ENCODE results near the gene CCDC12.

The CCDC12 gene

DNA sequence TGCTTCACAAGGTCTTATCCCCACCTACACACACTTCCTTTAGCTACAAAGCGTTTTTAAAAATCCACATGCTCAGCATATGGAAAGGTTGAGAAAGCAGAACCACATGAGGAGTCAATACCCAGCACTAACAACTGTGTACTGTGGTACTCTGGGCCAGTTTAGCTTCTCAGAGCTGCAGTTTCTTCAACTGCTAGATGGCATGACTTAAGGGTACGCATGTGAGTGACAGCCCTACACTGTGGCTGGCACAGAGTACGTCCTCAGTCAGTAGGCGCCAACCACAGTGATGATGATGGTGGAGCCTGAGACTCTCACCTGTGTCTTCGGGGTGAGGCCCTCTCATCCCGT, 17.4 kb downstream of the CCDC12 start:
- ATAC-seq: no peak
- TF ChIP-seq ZFP30 (CRISPR knock-in tag; IDR thresholded peaks at IDR 0.05): no peak
- TF ChIP-seq, protein P1, sequence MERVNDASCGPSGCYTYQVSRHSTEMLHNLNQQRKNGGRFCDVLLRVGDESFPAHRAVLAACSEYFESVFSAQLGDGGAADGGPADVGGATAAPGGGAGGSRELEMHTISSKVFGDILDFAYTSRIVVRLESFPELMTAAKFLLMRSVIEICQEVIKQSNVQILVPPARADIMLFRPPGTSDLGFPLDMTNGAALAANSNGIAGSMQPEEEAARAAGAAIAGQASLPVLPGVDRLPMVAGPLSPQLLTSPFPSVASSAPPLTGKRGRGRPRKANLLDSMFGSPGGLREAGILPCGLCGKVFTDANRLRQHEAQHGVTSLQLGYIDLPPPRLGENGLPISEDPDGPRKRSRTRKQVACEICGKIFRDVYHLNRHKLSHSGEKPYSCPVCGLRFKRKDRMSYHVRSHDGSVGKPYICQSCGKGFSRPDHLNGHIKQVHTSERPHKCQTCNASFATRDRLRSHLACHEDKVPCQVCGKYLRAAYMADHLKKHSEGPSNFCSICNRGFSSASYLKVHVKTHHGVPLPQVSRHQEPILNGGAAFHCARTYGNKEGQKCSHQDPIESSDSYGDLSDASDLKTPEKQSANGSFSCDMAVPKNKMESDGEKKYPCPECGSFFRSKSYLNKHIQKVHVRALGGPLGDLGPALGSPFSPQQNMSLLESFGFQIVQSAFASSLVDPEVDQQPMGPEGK (CRISPR knock-in tag; IDR thresholded peaks at IDR 0.05; ENCODE audit: borderline replicate concordance): no peak
- no peak for TF ChIP-seq SNAI2 (CRISPR knock-in tag; IDR thresholded peaks at IDR 0.05)
- no peak for TF ChIP-seq PPARA (CRISPR knock-in tag; IDR thresholded peaks at IDR 0.05; ENCODE audit: borderline replicate concordance)
- no peak for TF ChIP-seq ESRRG (CRISPR knock-in tag; IDR thresholded peaks at IDR 0.05)
- TF ChIP-seq OSR1 (CRISPR knock-in tag; IDR thresholded peaks at IDR 0.05): no peak
- TF ChIP-seq ZNF565 (CRISPR knock-in tag; conservative IDR thresholded peaks at IDR 0.05; ENCODE audit: low read depth): no peak
- no peak for TF ChIP-seq ARNTL (CRISPR knock-in tag; IDR thresholded peaks at IDR 0.05; ENCODE audit: borderline replicate concordance, low read depth)
- no peak for TF ChIP-seq ZC3H10 (CRISPR knock-in tag; IDR thresholded peaks at IDR 0.05)
- TF ChIP-seq ZNF70 (CRISPR knock-in tag; IDR thresholded peaks at IDR 0.05): no peak
- no peak for TF ChIP-seq BACH2 (CRISPR knock-in tag; IDR thresholded peaks at IDR 0.05; ENCODE audit: borderline replicate concordance)
- TF ChIP-seq, protein P2, sequence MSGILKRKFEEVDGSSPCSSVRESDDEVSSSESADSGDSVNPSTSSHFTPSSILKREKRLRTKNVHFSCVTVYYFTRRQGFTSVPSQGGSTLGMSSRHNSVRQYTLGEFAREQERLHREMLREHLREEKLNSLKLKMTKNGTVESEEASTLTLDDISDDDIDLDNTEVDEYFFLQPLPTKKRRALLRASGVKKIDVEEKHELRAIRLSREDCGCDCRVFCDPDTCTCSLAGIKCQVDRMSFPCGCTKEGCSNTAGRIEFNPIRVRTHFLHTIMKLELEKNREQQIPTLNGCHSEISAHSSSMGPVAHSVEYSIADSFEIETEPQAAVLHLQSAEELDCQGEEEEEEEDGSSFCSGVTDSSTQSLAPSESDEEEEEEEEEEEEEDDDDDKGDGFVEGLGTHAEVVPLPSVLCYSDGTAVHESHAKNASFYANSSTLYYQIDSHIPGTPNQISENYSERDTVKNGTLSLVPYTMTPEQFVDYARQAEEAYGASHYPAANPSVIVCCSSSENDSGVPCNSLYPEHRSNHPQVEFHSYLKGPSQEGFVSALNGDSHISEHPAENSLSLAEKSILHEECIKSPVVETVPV (CRISPR knock-in tag; IDR thresholded peaks at IDR 0.05): no peak
- TF ChIP-seq, protein P3, sequence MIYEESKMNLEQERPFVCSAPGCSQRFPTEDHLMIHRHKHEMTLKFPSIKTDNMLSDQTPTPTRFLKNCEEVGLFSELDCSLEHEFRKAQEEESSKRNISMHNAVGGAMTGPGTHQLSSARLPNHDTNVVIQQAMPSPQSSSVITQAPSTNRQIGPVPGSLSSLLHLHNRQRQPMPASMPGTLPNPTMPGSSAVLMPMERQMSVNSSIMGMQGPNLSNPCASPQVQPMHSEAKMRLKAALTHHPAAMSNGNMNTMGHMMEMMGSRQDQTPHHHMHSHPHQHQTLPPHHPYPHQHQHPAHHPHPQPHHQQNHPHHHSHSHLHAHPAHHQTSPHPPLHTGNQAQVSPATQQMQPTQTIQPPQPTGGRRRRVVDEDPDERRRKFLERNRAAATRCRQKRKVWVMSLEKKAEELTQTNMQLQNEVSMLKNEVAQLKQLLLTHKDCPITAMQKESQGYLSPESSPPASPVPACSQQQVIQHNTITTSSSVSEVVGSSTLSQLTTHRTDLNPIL (CRISPR knock-in tag; IDR thresholded peaks at IDR 0.05; ENCODE audit: low read depth): no peak
- no peak for TF ChIP-seq RARB (CRISPR knock-in tag; IDR thresholded peaks at IDR 0.05)
- no peak for TF ChIP-seq ZFP3 (CRISPR knock-in tag; IDR thresholded peaks at IDR 0.05)
- TF ChIP-seq, protein P4, sequence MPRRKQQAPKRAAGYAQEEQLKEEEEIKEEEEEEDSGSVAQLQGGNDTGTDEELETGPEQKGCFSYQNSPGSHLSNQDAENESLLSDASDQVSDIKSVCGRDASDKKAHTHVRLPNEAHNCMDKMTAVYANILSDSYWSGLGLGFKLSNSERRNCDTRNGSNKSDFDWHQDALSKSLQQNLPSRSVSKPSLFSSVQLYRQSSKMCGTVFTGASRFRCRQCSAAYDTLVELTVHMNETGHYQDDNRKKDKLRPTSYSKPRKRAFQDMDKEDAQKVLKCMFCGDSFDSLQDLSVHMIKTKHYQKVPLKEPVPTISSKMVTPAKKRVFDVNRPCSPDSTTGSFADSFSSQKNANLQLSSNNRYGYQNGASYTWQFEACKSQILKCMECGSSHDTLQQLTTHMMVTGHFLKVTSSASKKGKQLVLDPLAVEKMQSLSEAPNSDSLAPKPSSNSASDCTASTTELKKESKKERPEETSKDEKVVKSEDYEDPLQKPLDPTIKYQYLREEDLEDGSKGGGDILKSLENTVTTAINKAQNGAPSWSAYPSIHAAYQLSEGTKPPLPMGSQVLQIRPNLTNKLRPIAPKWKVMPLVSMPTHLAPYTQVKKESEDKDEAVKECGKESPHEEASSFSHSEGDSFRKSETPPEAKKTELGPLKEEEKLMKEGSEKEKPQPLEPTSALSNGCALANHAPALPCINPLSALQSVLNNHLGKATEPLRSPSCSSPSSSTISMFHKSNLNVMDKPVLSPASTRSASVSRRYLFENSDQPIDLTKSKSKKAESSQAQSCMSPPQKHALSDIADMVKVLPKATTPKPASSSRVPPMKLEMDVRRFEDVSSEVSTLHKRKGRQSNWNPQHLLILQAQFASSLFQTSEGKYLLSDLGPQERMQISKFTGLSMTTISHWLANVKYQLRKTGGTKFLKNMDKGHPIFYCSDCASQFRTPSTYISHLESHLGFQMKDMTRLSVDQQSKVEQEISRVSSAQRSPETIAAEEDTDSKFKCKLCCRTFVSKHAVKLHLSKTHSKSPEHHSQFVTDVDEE (CRISPR knock-in tag; IDR thresholded peaks at IDR 0.05): no peak
- no peak for TF ChIP-seq TCF4 (CRISPR knock-in tag; IDR thresholded peaks at IDR 0.05; ENCODE audit: borderline replicate concordance)
- no peak for TF ChIP-seq TOX (CRISPR knock-in tag; IDR thresholded peaks at IDR 0.05; ENCODE audit: borderline replicate concordance)

DNA sequence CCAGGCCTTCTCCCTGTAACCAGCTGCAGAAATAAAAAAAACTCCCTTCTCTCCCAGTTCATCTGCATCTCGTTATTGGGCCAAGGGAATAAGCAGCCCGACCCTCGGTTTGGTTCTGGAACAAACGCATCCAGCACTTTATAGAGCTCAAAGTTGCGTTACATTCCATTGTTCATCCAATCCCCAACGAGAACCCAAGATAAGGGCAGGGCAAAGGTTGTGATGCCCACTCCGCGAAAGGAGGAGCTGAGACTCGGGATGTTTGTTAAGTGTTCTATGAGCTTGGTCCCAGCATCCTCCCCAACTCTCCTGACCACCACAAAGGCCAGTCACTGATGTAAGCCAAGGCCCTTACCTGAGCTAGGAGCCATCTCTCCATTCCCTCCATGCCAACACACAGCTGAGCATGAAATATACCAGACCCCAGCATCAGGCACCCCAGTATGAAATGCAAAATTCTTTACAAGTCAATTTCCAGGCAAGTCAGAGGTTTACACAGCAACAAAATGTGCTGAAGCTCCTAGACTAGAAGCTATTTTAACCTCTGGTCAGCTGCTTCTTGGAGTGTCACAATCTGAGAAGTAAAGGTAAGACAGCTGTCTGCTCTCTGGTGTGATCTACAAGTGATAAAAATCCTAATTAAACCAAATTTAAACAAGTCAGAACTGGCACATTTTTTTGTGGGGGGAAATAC, 17.9 kb downstream of the CCDC12 start:
- ATAC-seq: no peak
- TF ChIP-seq BACH2 (CRISPR knock-in tag; IDR thresholded peaks at IDR 0.05; ENCODE audit: borderline replicate concordance) (no peak), GLIS3 (CRISPR knock-in tag; IDR thresholded peaks at IDR 0.05) (no peak), SNAI2 (CRISPR knock-in tag; IDR thresholded peaks at IDR 0.05) (no peak), RARB (CRISPR knock-in tag; IDR thresholded peaks at IDR 0.05) (no peak), ARNTL (CRISPR knock-in tag; IDR thresholded peaks at IDR 0.05; ENCODE audit: borderline replicate concordance, low read depth) (no peak), ISL1 (CRISPR knock-in tag; IDR thresholded peaks at IDR 0.05) (no peak), ZFP3 (CRISPR knock-in tag; IDR thresholded peaks at IDR 0.05) (no peak), OSR1 (CRISPR knock-in tag; IDR thresholded peaks at IDR 0.05) (no peak), ZNF8 (CRISPR knock-in tag; IDR thresholded peaks at IDR 0.05) (no peak), ZFP30 (CRISPR knock-in tag; IDR thresholded peaks at IDR 0.05) (no peak), TOX (CRISPR knock-in tag; IDR thresholded peaks at IDR 0.05; ENCODE audit: borderline replicate concordance) (no peak), ZNF565 (CRISPR knock-in tag; conservative IDR thresholded peaks at IDR 0.05; ENCODE audit: low read depth) (no peak), ZC3H10 (CRISPR knock-in tag; IDR thresholded peaks at IDR 0.05) (no peak), PPARA (CRISPR knock-in tag; IDR thresholded peaks at IDR 0.05; ENCODE audit: borderline replicate concordance) (no peak)
- TF ChIP-seq, protein P1 (CRISPR knock-in tag; IDR thresholded peaks at IDR 0.05; ENCODE audit: borderline replicate concordance): no peak
- TF ChIP-seq, protein P2 (CRISPR knock-in tag; IDR thresholded peaks at IDR 0.05): no peak
- TF ChIP-seq, protein P5, sequence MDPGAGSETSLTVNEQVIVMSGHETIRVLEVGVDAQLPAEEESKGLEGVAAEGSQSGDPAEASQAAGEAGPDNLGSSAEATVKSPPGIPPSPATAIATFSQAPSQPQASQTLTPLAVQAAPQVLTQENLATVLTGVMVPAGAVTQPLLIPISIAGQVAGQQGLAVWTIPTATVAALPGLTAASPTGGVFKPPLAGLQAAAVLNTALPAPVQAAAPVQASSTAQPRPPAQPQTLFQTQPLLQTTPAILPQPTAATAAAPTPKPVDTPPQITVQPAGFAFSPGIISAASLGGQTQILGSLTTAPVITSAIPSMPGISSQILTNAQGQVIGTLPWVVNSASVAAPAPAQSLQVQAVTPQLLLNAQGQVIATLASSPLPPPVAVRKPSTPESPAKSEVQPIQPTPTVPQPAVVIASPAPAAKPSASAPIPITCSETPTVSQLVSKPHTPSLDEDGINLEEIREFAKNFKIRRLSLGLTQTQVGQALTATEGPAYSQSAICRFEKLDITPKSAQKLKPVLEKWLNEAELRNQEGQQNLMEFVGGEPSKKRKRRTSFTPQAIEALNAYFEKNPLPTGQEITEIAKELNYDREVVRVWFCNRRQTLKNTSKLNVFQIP (CRISPR knock-in tag; IDR thresholded peaks at IDR 0.05; ENCODE audit: borderline replicate concordance, low read depth): no peak
- TF ChIP-seq, protein P3 (CRISPR knock-in tag; IDR thresholded peaks at IDR 0.05; ENCODE audit: low read depth): no peak

All from SK-N-SH treated with all-trans-retinoic acid at 6 μM for 48 hours (cell line).